Nephron (organoid): ENCODE measurements around the gene HDAC10.
A peak's percentile ranks its signal among the peaks of the same experiment; 100 is the strongest.

Source experiments
- H3K27ac Mint-ChIP-seq, 3 experiments: 2 replicates each; pipeline ENCODE4 v1.8.0; 2020; ENCODE audit warnings: mixed read lengths in 3 of 3, mild to moderate bottlenecking in 2 of 3, moderate library complexity in 1 of 3
- H3K27me3 Mint-ChIP-seq: 2 replicates; pipeline ENCODE4 v1.8.0; 2021; ENCODE audit warnings: low read depth, mild to moderate bottlenecking, moderate library complexity, mixed read lengths
- H3K36me3 Mint-ChIP-seq: 2 replicates; pipeline ENCODE4 v1.8.0; 2020; ENCODE audit warnings: low read depth, mixed read lengths
- H3K4me1 Mint-ChIP-seq: 2 replicates; pipeline ENCODE4 v1.8.0; 2020; ENCODE audit warnings: mixed read lengths
- H3K4me3 Mint-ChIP-seq, 3 experiments: 2 replicates each; pipeline ENCODE4 v1.8.0; 2020; ENCODE audit warnings: mild to moderate bottlenecking in 3 of 3, mixed read lengths in 3 of 3, moderate library complexity in 2 of 3
- H3K9me3 Mint-ChIP-seq: 2 replicates; pipeline ENCODE4 v1.8.0; 2020; ENCODE audit warnings: mixed read lengths
- CTCF ChIP-seq, 3 experiments: fragments of 200-600 bp; sonication (generic); IDR thresholded peaks; one replicate each; pipeline ENCODE4 v1.5.0; 2021; ENCODE audit warnings: antibody characterized with exemption in 3 of 3; ENCODE audit not compliant: unreplicated experiment in 3 of 3

HDAC10 gene

GRCh38 chr22:50246242-50247175 lies 4.6 kb downstream of the HDAC10 start:
- H3K36me3 Mint-ChIP-seq: no peaks in the 10 kb centered on the region
- H3K27me3 Mint-ChIP-seq: no peaks in the 10 kb centered on the region
- H3K27ac Mint-ChIP-seq: no peak overlapping the region
- no peak for TF ChIP-seq CTCF (IDR thresholded peaks at IDR 0.05; ENCODE audit: unreplicated experiment in 3 of 3)
- peaks cover 15% of the 10 kb centered on the region for H3K4me1 Mint-ChIP-seq
- peak overlapping the region; percentile 76 to 97 (median 81) for H3K4me3 Mint-ChIP-seq
- H3K9me3 Mint-ChIP-seq: no peaks in the 10 kb centered on the region

- H3K9me3 Mint-ChIP-seq: no peaks in the 10 kb centered on the region
- peaks cover 23% of the 10 kb centered on the region for H3K4me1 Mint-ChIP-seq
- H3K36me3 Mint-ChIP-seq: no peaks in the 10 kb centered on the region
- no peaks in the 10 kb centered on the region for H3K27me3 Mint-ChIP-seq
- H3K4me3 Mint-ChIP-seq: peak overlapping the region; percentile 97 to 100 (median 99)
- no peak for TF ChIP-seq CTCF (IDR thresholded peaks at IDR 0.05; ENCODE audit: unreplicated experiment in 3 of 3)
- peak overlapping the region; percentile 91 to 96 (median 95) for H3K27ac Mint-ChIP-seq
Observed at GRCh38 chr22:50245214-50246072, 5.6 kb downstream of the HDAC10 start.

GRCh38 chr22:50244420-50245213 lies 6.4 kb downstream of the HDAC10 start, which contains the start of gene TUBGCP6:
Gene TUBGCP6 (minus strand): TSS chr22:50245023. CDS start chr22:50244459, 564 bp downstream.
- H3K4me1 Mint-ChIP-seq: peaks cover 23% of the 10 kb centered on the region
- H3K4me3 Mint-ChIP-seq: peak within 1 kb of the TSS; percentile 97 to 100 (median 99)
- peak; percentile 17 to 32 (median 28) for TF ChIP-seq CTCF (IDR thresholded peaks at IDR 0.05; ENCODE audit: unreplicated experiment in 3 of 3)
- no peaks in the 10 kb centered on the region for H3K27me3 Mint-ChIP-seq
- H3K9me3 Mint-ChIP-seq: no peaks in the 10 kb centered on the region
- peak within 1 kb of the TSS; percentile 91 to 96 (median 95) for H3K27ac Mint-ChIP-seq
- H3K36me3 Mint-ChIP-seq: no peaks in the 10 kb centered on the region

- Mint-ChIP-seq H3K27me3 (no peaks in the 10 kb centered on the region), H3K9me3 (no peaks in the 10 kb centered on the region), H3K4me3 (peak overlapping the region; percentile 97 to 100 (median 99)), H3K27ac (peak overlapping the region; percentile 91 to 96 (median 95)), H3K36me3 (no peaks in the 10 kb centered on the region), H3K4me1 (peaks cover 23% of the 10 kb centered on the region)
- TF ChIP-seq CTCF (IDR thresholded peaks at IDR 0.05; ENCODE audit: unreplicated experiment in 3 of 3): no peak
Observed at GRCh38 chr22:50243685-50244419, 7.2 kb downstream of the HDAC10 start.

- H3K9me3 Mint-ChIP-seq: no peaks in the 10 kb centered on the region
- H3K27me3 Mint-ChIP-seq: no peaks in the 10 kb centered on the region
- TF ChIP-seq CTCF (IDR thresholded peaks at IDR 0.05; ENCODE audit: unreplicated experiment in 3 of 3): no peak
- no peaks in the 10 kb centered on the region for H3K36me3 Mint-ChIP-seq
- H3K4me1 Mint-ChIP-seq: peaks cover 24% of the 10 kb centered on the region
- peak overlapping the region; percentile 49 to 81 (median 66) for H3K27ac Mint-ChIP-seq
- peak overlapping the region; percentile 97 to 100 (median 99) for H3K4me3 Mint-ChIP-seq
Observed at GRCh38 chr22:50242406-50242949, 8.6 kb downstream of the HDAC10 start.
